Measurements from ENCODE around the gene SFXN2. TPM values are rescaled to one million over a fixed set of nuclear protein-coding genes. Genes with fewer than 3 reads are reported as not detected.

The SFXN2 gene
- total and polyA plus RNA-seq, 2 donors (not counting 1 experiment from before 2014, with no cell fraction given): 3.1 to 6.5 TPM

DNA sequence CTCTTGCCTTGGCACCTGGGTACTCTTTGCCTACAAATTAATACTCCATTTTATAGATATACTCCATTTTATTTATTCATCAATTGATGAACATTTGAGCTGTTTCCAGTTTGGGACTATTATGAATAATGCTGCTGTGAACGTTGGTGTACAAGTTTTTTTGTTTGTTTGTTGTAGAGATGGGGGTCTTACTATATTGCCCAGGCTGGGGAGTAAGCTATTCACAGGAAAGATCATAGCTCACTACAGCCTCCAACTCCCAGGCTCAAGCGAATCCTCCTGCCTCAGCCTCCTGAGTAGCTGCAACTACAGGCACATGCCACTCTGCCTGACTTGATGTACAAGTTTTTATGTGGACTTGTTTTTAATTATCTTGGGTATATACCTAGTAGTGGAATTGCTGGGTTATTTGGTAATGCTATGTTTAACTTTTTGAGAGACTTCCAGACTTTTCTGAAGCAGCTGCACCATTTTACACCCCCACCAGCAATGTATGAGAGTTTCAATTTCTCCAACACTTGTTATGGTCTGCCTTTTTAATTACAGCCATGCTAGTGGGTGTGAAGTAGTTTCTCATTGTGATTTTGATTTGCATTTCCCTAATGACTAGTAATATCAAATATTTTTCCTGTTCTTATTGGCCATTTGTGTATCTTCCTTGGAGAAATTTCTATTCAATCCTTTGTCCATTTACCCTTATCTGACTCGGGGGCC lies 45.2 kb downstream of the SFXN2 start:
- Histone ChIP-seq H3K36me3 (ENCODE audit: control insufficient read depth, insufficient read depth, low read length) (no peaks in the 10 kb centered on the region), H3K9ac (ENCODE audit: insufficient read depth, low read length) (no peak overlapping the region), H3K4me2 (ENCODE audit: extremely low read depth, insufficient read depth, low read length) (no peak overlapping the region), H3K9me3 (ENCODE audit: control insufficient read depth, insufficient read depth, low read depth, low read length) (no peaks in the 10 kb centered on the region), H2AFZ (ENCODE audit: low read length) (no peak overlapping the region), H3K79me2 (ENCODE audit: control insufficient read depth, insufficient read depth, low read length) (peaks cover 18% of the 10 kb centered on the region), H3K27ac (ENCODE audit: insufficient read depth, low read length) (no peak overlapping the region), H3K4me1 (ENCODE audit: control insufficient read depth, extremely low read depth, insufficient read depth, low read length) (peaks cover 2% of the 10 kb centered on the region), H4K20me1 (ENCODE audit: control insufficient read depth, extremely low read depth, insufficient read depth, low read length) (no peaks in the 10 kb centered on the region), H3K4me3 (replicated peaks in 1 of 4; ENCODE audit: control extremely low read depth in 1 of 4, insufficient read depth in 1 of 4, low read depth in 3 of 4, low read length in 4 of 4) (no peak overlapping the region), H3K27me3 (ENCODE audit: control insufficient read depth, insufficient read depth, low read length) (no peaks in the 10 kb centered on the region)
- TF ChIP-seq EZH2 (IDR thresholded peaks at IDR 0.05; ENCODE audit: low read length, missing control alignments): no peak
- TF ChIP-seq, protein P1, sequence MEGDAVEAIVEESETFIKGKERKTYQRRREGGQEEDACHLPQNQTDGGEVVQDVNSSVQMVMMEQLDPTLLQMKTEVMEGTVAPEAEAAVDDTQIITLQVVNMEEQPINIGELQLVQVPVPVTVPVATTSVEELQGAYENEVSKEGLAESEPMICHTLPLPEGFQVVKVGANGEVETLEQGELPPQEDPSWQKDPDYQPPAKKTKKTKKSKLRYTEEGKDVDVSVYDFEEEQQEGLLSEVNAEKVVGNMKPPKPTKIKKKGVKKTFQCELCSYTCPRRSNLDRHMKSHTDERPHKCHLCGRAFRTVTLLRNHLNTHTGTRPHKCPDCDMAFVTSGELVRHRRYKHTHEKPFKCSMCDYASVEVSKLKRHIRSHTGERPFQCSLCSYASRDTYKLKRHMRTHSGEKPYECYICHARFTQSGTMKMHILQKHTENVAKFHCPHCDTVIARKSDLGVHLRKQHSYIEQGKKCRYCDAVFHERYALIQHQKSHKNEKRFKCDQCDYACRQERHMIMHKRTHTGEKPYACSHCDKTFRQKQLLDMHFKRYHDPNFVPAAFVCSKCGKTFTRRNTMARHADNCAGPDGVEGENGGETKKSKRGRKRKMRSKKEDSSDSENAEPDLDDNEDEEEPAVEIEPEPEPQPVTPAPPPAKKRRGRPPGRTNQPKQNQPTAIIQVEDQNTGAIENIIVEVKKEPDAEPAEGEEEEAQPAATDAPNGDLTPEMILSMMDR (conservative IDR thresholded peaks at IDR 0.05 in 1 of 2, IDR thresholded peaks at IDR 0.05 in 1 of 2; ENCODE audit: low read depth in 1 of 2, low read length in 2 of 2): no peak
- DNase-seq (ENCODE audit: low read depth in 2 of 2): no peak

DNA sequence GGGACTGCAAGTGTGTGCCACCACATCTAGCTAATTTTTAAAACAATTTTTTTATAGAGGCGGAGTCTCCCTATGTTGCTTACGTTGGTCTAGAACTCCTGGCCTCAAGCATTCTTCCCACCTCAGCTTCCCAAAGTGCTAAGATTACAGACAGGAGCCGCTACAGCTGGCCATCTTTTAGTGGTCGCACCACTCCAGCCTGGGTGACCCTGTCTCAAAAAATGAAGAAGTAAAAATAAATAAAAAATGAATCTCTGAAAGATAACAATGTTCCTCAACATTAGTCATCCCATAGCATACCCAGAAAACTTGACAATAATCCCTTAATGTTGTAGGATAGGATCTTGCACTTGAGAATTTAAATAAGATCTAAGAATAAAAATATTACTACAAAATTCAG lies 47.5 kb downstream of the SFXN2 start:
- TF ChIP-seq, protein P1 (conservative IDR thresholded peaks at IDR 0.05 in 1 of 2, IDR thresholded peaks at IDR 0.05 in 1 of 2; ENCODE audit: low read depth in 1 of 2, low read length in 2 of 2): no peak
- TF ChIP-seq EZH2 (IDR thresholded peaks at IDR 0.05; ENCODE audit: low read length, missing control alignments): no peak
- DNase-seq (ENCODE audit: low read depth in 2 of 2): no peak
- H3K4me1 ChIP-seq (ENCODE audit: control insufficient read depth, extremely low read depth, insufficient read depth, low read length): peaks cover 2% of the 10 kb centered on the region
- no peak overlapping the region for H3K9ac ChIP-seq (ENCODE audit: insufficient read depth, low read length)
- peaks cover 10% of the 10 kb centered on the region for H3K79me2 ChIP-seq (ENCODE audit: control insufficient read depth, insufficient read depth, low read length)
- no peak overlapping the region for H3K27ac ChIP-seq (ENCODE audit: insufficient read depth, low read length)
- no peak overlapping the region for H3K4me2 ChIP-seq (ENCODE audit: extremely low read depth, insufficient read depth, low read length)
- no peak overlapping the region for H2AFZ ChIP-seq (ENCODE audit: low read length)
- H3K9me3 ChIP-seq (ENCODE audit: control insufficient read depth, insufficient read depth, low read depth, low read length): no peaks in the 10 kb centered on the region
- no peaks in the 10 kb centered on the region for H4K20me1 ChIP-seq (ENCODE audit: control insufficient read depth, extremely low read depth, insufficient read depth, low read length)
- H3K4me3 ChIP-seq (replicated peaks in 1 of 4; ENCODE audit: control extremely low read depth in 1 of 4, insufficient read depth in 1 of 4, low read depth in 3 of 4, low read length in 4 of 4): no peak overlapping the region
- H3K27me3 ChIP-seq (ENCODE audit: control insufficient read depth, insufficient read depth, low read length): no peaks in the 10 kb centered on the region
- no peaks in the 10 kb centered on the region for H3K36me3 ChIP-seq (ENCODE audit: control insufficient read depth, insufficient read depth, low read length)

DNA sequence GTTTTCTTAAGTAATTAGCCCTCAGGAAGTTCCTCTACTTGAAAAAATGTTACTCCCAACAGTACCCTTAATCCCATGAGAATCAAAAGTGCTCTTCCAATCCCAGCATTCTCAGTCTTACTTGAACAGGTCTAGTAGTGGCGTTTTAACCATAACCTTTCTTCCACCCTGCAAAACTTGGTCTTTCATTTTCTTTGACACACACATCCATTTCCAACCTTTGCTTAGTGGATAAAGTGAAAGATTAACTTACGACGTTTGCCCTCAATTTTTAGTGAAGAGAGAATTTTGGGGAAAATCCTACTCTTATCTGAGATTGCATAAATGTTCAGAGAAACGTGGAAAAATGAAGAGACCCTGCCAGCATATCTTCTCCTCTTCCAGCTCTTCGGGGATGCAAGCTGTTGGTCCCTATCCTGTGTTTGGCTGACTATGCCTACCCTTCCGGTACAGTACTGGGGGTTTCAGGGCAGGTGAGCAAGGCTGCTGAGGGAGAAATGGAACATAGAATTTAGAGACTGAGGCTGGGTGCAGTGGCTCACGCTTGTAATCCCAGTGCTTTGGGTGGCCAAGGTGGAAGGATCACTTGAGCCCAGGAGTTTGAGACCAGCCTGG lies 48.1 kb downstream of the SFXN2 start:
- Histone ChIP-seq H3K4me2 (ENCODE audit: extremely low read depth, insufficient read depth, low read length) (no peak overlapping the region), H3K36me3 (ENCODE audit: control insufficient read depth, insufficient read depth, low read length) (no peaks in the 10 kb centered on the region)

More for the DNA sequence above, 48.1 kb downstream of the SFXN2 start:
- Histone ChIP-seq H3K9ac (ENCODE audit: insufficient read depth, low read length) (no peak overlapping the region), H2AFZ (ENCODE audit: low read length) (no peak overlapping the region), H3K4me3 (replicated peaks in 1 of 4; ENCODE audit: control extremely low read depth in 1 of 4, insufficient read depth in 1 of 4, low read depth in 3 of 4, low read length in 4 of 4) (no peak overlapping the region), H3K4me1 (ENCODE audit: control insufficient read depth, extremely low read depth, insufficient read depth, low read length) (peaks cover 2% of the 10 kb centered on the region), H3K27me3 (ENCODE audit: control insufficient read depth, insufficient read depth, low read length) (no peaks in the 10 kb centered on the region), H3K9me3 (ENCODE audit: control insufficient read depth, insufficient read depth, low read depth, low read length) (no peaks in the 10 kb centered on the region), H3K79me2 (ENCODE audit: control insufficient read depth, insufficient read depth, low read length) (peaks cover 7% of the 10 kb centered on the region), H3K27ac (ENCODE audit: insufficient read depth, low read length) (no peak overlapping the region), H4K20me1 (ENCODE audit: control insufficient read depth, extremely low read depth, insufficient read depth, low read length) (no peaks in the 10 kb centered on the region)
- TF ChIP-seq, protein P1 (conservative IDR thresholded peaks at IDR 0.05 in 1 of 2, IDR thresholded peaks at IDR 0.05 in 1 of 2; ENCODE audit: low read depth in 1 of 2, low read length in 2 of 2): no peak
- TF ChIP-seq EZH2 (IDR thresholded peaks at IDR 0.05; ENCODE audit: low read length, missing control alignments): no peak
- DNase-seq (ENCODE audit: low read depth in 2 of 2): no peak

Data from fibroblast of lung (primary cell).